Activated CD8-positive, alpha-beta memory T cell treated with anti-CD3 and anti-CD28 coated beads, Interleukin-2, amount 10 ng/mL, durations not matched to agents 7 days and 5 days (primary cell): Measurements from ENCODE around the gene CNTN5. TPM values are rescaled to one million over a fixed set of nuclear protein-coding genes. Genes with fewer than 3 reads are reported as not detected.

Experiments
- ATAC-seq: fragments of 150-1000 bp; cut with Tn5 transposase; one replicate; pipeline ENCODE4 v1.10.0; 2021; ENCODE audit warnings: moderate library complexity
- CTCF ChIA-PET: fragments of 350-600 bp; sonication (Branson Sonifier 250); formaldehyde crosslinking; loops from one replicate; lab custom pipeline; 2021; ENCODE audit warnings: antibody characterized with exemption; lab: Charles Lee
- DNase-seq: peaks from one replicate; pipeline ENCODE4 v3.0.0-alpha.2; 2020
- H3K27ac Mint-ChIP-seq: one replicate; pipeline ENCODE4 v1.8.0; 2021; ENCODE audit warnings: mild to moderate bottlenecking, mixed read lengths
- H3K27me3 Mint-ChIP-seq: one replicate; pipeline ENCODE4 v1.8.0; 2021; ENCODE audit warnings: mixed read lengths
- H3K36me3 Mint-ChIP-seq: one replicate; pipeline ENCODE4 v1.8.0; 2021; ENCODE audit warnings: mild to moderate bottlenecking, mixed read lengths
- H3K4me1 Mint-ChIP-seq: one replicate; pipeline ENCODE4 v1.8.0; 2021; ENCODE audit warnings: mixed read lengths
- H3K4me3 Mint-ChIP-seq: one replicate; pipeline ENCODE4 v1.8.0; 2021; ENCODE audit warnings: mild to moderate bottlenecking, moderate library complexity, mixed read lengths
- H3K9me3 Mint-ChIP-seq: one replicate; pipeline ENCODE4 v1.8.0; 2022; ENCODE audit warnings: low read depth, mixed read lengths
- total RNA-seq, 2 experiments: library from RNA; stranded (reverse); gene quantifications; one replicate each; pipeline ENCODE4 v1.2.3, GENCODE V29; 2021

CNTN5 gene
- total RNA-seq, 2 experiments from 2014 or later = not detected

DNA sequence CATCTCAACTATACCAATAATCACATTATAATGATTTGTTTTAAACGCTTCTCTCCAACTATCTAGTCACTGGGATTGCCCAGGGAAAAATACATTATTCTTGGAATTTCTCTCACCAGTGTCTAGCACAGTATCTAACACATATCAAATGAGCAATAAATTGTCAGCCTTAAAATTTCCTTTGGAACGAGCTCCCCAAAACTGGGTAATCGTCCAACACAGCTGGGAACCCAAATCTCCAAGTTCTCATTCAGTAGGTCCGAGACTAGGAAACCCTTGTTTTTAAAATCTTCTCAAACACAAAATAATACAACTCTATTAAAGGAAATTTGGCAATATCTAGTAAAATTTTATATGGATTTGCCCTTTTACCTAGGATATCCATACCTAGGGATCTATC lies 1338.5 kb downstream of the CNTN5 start:
- no peak for ATAC-seq
- Mint-ChIP-seq H3K4me3 (no peak overlapping the region), H3K27ac (no peak overlapping the region)

DNA sequence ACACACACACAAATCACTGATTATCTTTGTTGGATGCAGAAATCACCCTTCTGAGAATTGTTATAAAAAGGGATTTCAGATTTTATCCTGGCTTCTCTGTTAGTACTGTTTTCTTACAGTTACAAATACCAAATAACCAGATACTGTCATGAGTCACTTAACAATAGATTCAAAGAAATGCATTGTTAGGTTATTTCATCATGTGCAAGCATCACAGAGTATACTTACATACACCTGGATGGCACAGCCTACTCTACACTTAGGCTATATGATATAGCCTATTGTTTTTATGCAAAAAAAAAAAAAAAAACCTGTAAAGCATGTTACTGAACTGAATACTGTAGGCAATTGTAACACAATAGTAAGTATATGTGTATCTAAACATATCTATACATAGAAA lies 1347.1 kb downstream of the CNTN5 start:
- Mint-ChIP-seq H3K36me3 (no peaks in the 10 kb centered on the region), H3K4me1 (no peaks in the 10 kb centered on the region), H3K27ac (no peak overlapping the region), H3K4me3 (no peak overlapping the region), H3K9me3 (peaks cover 9% of the 10 kb centered on the region), H3K27me3 (no peaks in the 10 kb centered on the region)
- no peak for DNase-seq
- CTCF ChIA-PET = no interaction called here
- ATAC-seq = no peak

More for the DNA sequence above, 1338.5 kb downstream of the CNTN5 start:
- CTCF ChIA-PET = no interaction called here
- no peaks in the 10 kb centered on the region for H3K4me1 Mint-ChIP-seq
- DNase-seq = no peak
- peaks cover 5% of the 10 kb centered on the region for H3K9me3 Mint-ChIP-seq
- H3K36me3 Mint-ChIP-seq = no peaks in the 10 kb centered on the region
- H3K27me3 Mint-ChIP-seq = no peaks in the 10 kb centered on the region

DNA sequence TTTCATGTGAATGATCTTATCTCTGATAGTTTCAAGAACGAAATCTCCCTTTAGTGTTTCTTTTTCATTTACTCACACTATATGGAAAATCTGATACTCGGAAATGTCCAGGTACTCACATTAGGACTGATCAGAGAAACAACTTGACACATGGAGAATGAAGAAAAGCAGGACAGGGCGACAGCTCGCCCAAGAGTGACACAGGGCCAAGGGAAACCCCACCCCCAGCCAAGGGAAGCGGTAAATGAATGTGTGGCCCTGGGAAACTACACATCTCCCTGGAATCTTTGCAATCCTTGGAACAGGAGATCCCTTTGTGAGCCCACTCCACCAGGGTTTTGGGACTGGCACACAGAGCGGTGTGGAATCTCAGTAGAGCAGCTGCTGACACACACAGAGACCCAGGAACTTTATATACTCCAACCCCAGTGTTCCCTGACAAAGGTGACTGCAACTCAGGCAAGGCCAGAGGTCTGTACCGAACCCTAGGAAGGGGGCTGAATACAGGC lies 1362.7 kb downstream of the CNTN5 start:
- no peaks in the 10 kb centered on the region for H3K36me3 Mint-ChIP-seq
- H3K27ac Mint-ChIP-seq = no peak overlapping the region
- H3K9me3 Mint-ChIP-seq = peaks cover 18% of the 10 kb centered on the region
- ATAC-seq (no peak), DNase-seq (no peak)
- H3K27me3 Mint-ChIP-seq = no peaks in the 10 kb centered on the region
- H3K4me1 Mint-ChIP-seq = no peaks in the 10 kb centered on the region
- no peak overlapping the region for H3K4me3 Mint-ChIP-seq
- CTCF ChIA-PET = no interaction called here

DNA sequence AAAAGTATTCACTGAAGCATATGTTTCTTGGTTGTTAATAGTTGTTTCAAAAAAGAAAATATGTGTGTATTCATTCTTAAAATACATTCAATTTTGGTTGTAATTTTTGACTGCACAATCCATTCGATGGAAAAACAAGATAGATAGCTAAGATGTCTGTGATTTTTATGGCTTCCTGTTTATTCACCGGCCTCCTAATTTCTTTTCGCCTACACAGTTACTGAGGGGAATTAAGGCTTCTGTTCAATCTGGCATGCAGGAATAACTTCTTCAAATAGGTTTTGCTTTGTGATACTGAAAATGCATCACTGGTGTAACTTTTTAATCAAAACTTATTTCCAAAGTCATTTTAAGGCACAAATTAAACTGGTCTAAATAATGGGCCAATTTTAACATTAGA lies 1375.5 kb downstream of the CNTN5 start:
- Mint-ChIP-seq H3K27ac (no peak overlapping the region), H3K4me1 (no peaks in the 10 kb centered on the region), H3K27me3 (no peaks in the 10 kb centered on the region), H3K36me3 (no peaks in the 10 kb centered on the region), H3K9me3 (peaks cover 2% of the 10 kb centered on the region), H3K4me3 (no peak overlapping the region)
- CTCF ChIA-PET = no interaction called here
- DNase-seq (no peak), ATAC-seq (no peak)

GRCh38 chr11:100397401-100397800 lies 1376.7 kb downstream of the CNTN5 start:
- Mint-ChIP-seq H3K9me3 (peaks cover 2% of the 10 kb centered on the region), H3K27ac (no peak overlapping the region), H3K4me3 (no peak overlapping the region), H3K36me3 (no peaks in the 10 kb centered on the region), H3K27me3 (no peaks in the 10 kb centered on the region), H3K4me1 (no peaks in the 10 kb centered on the region)
- CTCF ChIA-PET = no interaction called here
- DNase-seq (no peak), ATAC-seq (no peak)

DNA sequence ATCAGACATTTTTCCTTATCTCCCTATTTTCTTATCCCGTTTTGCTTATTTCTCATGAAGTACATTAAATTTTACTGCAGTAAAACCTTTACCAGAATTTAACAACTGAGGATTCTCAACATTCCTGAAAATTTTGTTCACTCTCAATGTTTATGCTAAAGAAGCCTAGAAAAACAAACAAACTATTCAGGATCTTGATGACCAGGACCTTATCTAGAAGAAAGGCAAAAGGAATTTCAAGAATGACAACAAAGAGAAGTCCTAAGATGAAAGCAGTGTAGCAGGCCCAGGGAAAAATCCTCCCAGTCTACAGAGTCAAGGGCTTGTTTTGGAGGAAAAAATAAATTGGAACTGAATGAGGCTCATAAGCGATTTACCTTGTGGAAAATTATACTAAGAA lies 1383.1 kb downstream of the CNTN5 start:
- Mint-ChIP-seq H3K36me3 (no peaks in the 10 kb centered on the region), H3K27ac (no peak overlapping the region), H3K4me3 (no peak overlapping the region), H3K4me1 (no peaks in the 10 kb centered on the region), H3K27me3 (no peaks in the 10 kb centered on the region), H3K9me3 (peaks cover 11% of the 10 kb centered on the region)
- CTCF ChIA-PET = no interaction called here
- DNase-seq (no peak), ATAC-seq (no peak)

- Mint-ChIP-seq H3K27me3 (no peaks in the 10 kb centered on the region), H3K4me3 (no peak overlapping the region), H3K9me3 (peaks cover 12% of the 10 kb centered on the region), H3K36me3 (no peaks in the 10 kb centered on the region), H3K27ac (no peak overlapping the region), H3K4me1 (no peaks in the 10 kb centered on the region)
- CTCF ChIA-PET = no interaction called here
- ATAC-seq (no peak), DNase-seq (no peak)
Observed at GRCh38 chr11:100404907-100405306, 1384.2 kb downstream of the CNTN5 start.
